ENCODE measurements around the gene ERVMER34-1.

GRCh38 chr4:52704133-52704532, 47.1 kb downstream of the ERVMER34-1 start:
- TF ChIP-seq CTCF (IDR thresholded peaks at IDR 0.05) (no peak), POLR2A (IDR thresholded peaks at IDR 0.05) (no peak), EP300 (IDR thresholded peaks at IDR 0.05) (no peak)

All from ovary (tissue), 3 donors.